MM.1S (cell line): ENCODE data around the gene PRKCE.

ENCODE experiments used
- DNase-seq: peaks from one replicate; pipeline ENCODE4 v3.0.0-alpha.2; 2015
- H2AFZ ChIP-seq: fragments of 300-600 bp; sonication (generic); 2 replicates; pipeline ENCODE4 v1.6.0; 2016; ENCODE audit warnings: antibody characterized with exemption, low read length
- H3F3A ChIP-seq: fragments of 300-600 bp; sonication (generic); 2 replicates; pipeline ENCODE4 v1.6.1; 2016; ENCODE audit warnings: mild to moderate bottlenecking, antibody characterized with exemption, low read length, moderate library complexity, mixed read lengths; ENCODE audit not compliant: insufficient read depth
- H3K27ac ChIP-seq: fragments of 300-600 bp; sonication (generic); 2 replicates; pipeline ENCODE4 v1.5.1; 2016; ENCODE audit warnings: mild to moderate bottlenecking, low read length
- H3K27me3 ChIP-seq: fragments of 300-600 bp; sonication (generic); replicated peaks from 2 replicates; pipeline ENCODE4 v1.6.0; 2016; ENCODE audit warnings: low read length; ENCODE audit not compliant: insufficient read depth
- H3K36me3 ChIP-seq: fragments of 300-600 bp; sonication (generic); replicated peaks from 2 replicates; pipeline ENCODE4 v1.6.1; 2016; ENCODE audit warnings: mild to moderate bottlenecking, low read length, mixed read lengths; ENCODE audit not compliant: insufficient read depth
- H3K4me1 ChIP-seq: fragments of 300-600 bp; sonication (generic); 2 replicates; pipeline ENCODE4 v1.6.1; 2016; ENCODE audit warnings: low read length, mixed read lengths
- H3K4me2 ChIP-seq: fragments of 300-600 bp; sonication (generic); 2 replicates; pipeline ENCODE4 v1.6.0; 2016; ENCODE audit warnings: low read depth, low read length
- H3K4me3 ChIP-seq: fragments of 300-600 bp; sonication (generic); 2 replicates; pipeline ENCODE4 v1.5.1; 2016; ENCODE audit warnings: low read length, mixed read lengths
- H3K79me2 ChIP-seq: fragments of 300-600 bp; sonication (generic); 2 replicates; pipeline ENCODE4 v1.6.1; 2016; ENCODE audit warnings: mixed run types, low read length, mixed read lengths
- H3K9ac ChIP-seq: fragments of 300-600 bp; sonication (generic); 2 replicates; pipeline ENCODE4 v1.6.1; 2016; ENCODE audit warnings: low read length, mixed read lengths
- H3K9me2 ChIP-seq: fragments of 300-600 bp; sonication (generic); replicated peaks from 2 replicates; pipeline ENCODE4 v1.6.1; 2016; ENCODE audit warnings: mild to moderate bottlenecking, low read length, mixed read lengths; ENCODE audit not compliant: insufficient read depth
- H3K9me3 ChIP-seq: fragments of 300-600 bp; sonication (generic); replicated peaks from 2 replicates; pipeline ENCODE4 v1.6.1; 2016; ENCODE audit warnings: mild to moderate bottlenecking, low read length, mixed read lengths; ENCODE audit not compliant: insufficient read depth
- H4K20me1 ChIP-seq: fragments of 300-600 bp; sonication (generic); 2 replicates; pipeline ENCODE4 v1.6.1; 2016; ENCODE audit warnings: mild to moderate bottlenecking, low read length, moderate library complexity, mixed read lengths; ENCODE audit not compliant: insufficient read depth
- EZH2 ChIP-seq: fragments of 300-600 bp; sonication (generic); optimal IDR thresholded peaks from 2 replicates; pipeline ENCODE3; 2017; ENCODE audit warnings: low read depth, mild to moderate bottlenecking, antibody characterized with exemption, low read length, mixed read lengths
- EZH2phosphoT487 ChIP-seq: fragments of 300-600 bp; sonication (generic); IDR thresholded peaks from 2 replicates; pipeline ENCODE4 v1.6.1; 2018; ENCODE audit warnings: antibody characterized with exemption, low read length
- TF ChIP-seq, protein P1 (sequence below): fragments of 300-600 bp; sonication (generic); IDR thresholded peaks from 2 replicates; pipeline ENCODE4 v1.5.1; 2016; ENCODE audit warnings: antibody characterized with exemption, low read length, mixed read lengths

The PRKCE gene

DNA sequence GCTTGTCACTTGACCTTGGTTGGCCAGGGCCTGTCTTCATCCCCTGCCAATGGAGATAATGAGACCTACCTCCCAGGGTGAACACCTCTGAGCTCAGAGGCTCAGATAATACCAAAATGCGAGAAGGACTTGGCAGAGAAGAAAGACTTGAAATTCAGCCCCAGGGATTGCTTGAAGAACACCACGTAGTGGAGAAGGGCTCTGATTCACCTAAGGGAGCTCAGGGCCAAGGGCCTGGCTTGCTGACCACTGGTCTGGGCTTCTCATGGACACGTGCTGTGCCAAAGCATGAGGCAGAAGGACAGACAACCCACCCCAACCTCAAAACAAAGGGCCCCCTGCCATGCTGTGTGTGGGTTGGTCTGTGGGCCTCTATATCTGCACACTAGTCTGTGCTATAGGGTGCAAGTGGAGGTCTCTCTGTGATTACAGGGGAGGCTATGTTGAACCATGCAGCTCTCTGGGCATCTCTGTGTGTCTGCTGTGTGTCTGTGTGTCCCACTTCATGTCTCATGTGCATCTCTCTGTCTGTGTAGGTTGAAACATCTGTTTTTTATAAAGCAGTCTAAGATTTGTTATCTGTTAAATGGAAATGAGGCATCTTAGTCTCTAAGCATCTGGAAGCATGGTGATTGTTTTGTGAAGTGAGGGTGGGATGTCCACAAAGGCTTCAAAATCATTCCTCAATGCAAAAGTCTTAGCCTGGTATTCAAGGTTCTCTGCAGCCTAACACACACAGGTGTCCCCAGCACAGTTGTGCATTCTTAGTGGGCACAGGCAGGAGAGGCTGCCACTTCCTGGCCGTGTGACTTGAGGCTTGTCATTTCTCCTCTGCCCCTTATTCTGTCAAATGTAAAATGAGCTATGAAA lies 584.8 kb downstream of the PRKCE start:
- no peak for TF ChIP-seq EZH2phosphoT487
- no peak for TF ChIP-seq EZH2
- TF ChIP-seq, protein P1, sequence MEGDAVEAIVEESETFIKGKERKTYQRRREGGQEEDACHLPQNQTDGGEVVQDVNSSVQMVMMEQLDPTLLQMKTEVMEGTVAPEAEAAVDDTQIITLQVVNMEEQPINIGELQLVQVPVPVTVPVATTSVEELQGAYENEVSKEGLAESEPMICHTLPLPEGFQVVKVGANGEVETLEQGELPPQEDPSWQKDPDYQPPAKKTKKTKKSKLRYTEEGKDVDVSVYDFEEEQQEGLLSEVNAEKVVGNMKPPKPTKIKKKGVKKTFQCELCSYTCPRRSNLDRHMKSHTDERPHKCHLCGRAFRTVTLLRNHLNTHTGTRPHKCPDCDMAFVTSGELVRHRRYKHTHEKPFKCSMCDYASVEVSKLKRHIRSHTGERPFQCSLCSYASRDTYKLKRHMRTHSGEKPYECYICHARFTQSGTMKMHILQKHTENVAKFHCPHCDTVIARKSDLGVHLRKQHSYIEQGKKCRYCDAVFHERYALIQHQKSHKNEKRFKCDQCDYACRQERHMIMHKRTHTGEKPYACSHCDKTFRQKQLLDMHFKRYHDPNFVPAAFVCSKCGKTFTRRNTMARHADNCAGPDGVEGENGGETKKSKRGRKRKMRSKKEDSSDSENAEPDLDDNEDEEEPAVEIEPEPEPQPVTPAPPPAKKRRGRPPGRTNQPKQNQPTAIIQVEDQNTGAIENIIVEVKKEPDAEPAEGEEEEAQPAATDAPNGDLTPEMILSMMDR = no peak
- Histone ChIP-seq H2AFZ (no peak overlapping the region), H4K20me1 (no peaks in the 10 kb centered on the region), H3K79me2 (no peaks in the 10 kb centered on the region), H3K36me3 (no peaks in the 10 kb centered on the region), H3K9me2 (no peaks in the 10 kb centered on the region), H3F3A (no peaks in the 10 kb centered on the region), H3K4me2 (no peak overlapping the region), H3K27me3 (no peaks in the 10 kb centered on the region), H3K27ac (no peak overlapping the region), H3K9me3 (no peaks in the 10 kb centered on the region), H3K9ac (no peak overlapping the region), H3K4me1 (0 out of 2 replicates have a peak, but pooled peaks cover 19% of the 10 kb centered on the region), H3K4me3 (no peak overlapping the region)
- peak; percentile 17 for DNase-seq

- no peaks in the 10 kb centered on the region for H3K9me2 ChIP-seq
- H3K4me3 ChIP-seq = no peak overlapping the region
- H3K79me2 ChIP-seq = no peaks in the 10 kb centered on the region
- DNase-seq = peak; percentile 29
- H3K36me3 ChIP-seq = no peaks in the 10 kb centered on the region
- H4K20me1 ChIP-seq = no peaks in the 10 kb centered on the region
- H3K27me3 ChIP-seq = no peaks in the 10 kb centered on the region
- no peak overlapping the region for H3K27ac ChIP-seq
- no peaks in the 10 kb centered on the region for H3K9me3 ChIP-seq
- H2AFZ ChIP-seq = no peak overlapping the region
- no peaks in the 10 kb centered on the region for H3F3A ChIP-seq
- H3K4me1 ChIP-seq = 0 out of 2 replicates have a peak, but pooled peaks cover 19% of the 10 kb centered on the region
- TF ChIP-seq EZH2 (no peak), EZH2phosphoT487 (no peak)
- TF ChIP-seq, protein P1 = no peak
- H3K4me2 ChIP-seq = no peak overlapping the region
- no peak overlapping the region for H3K9ac ChIP-seq
Measured at GRCh38 chr2:46236876-46237859, 585.7 kb downstream of the PRKCE start.
